HepG2 (cell line): ENCODE data around the gene GLRA1.

Experiments used
- ARNT ChIP-seq: fragments of 450-650 bp; IDR thresholded peaks from 2 replicates; pipeline ENCODE4 v1.6.1; 2017
- CHD2 ChIP-seq: IDR thresholded peaks from 2 replicates; pipeline ENCODE4 v1.6.1; 2011; ENCODE audit warnings: low read depth, low read length, improper control_type of control experiment
- CTCF ChIP-seq: sonication (generic); formaldehyde crosslinking; IDR thresholded peaks from 2 replicates; pipeline ENCODE4 v1.5.0; 2020; ENCODE audit warnings: mild to moderate bottlenecking, missing genetic modification reagents, moderate library complexity
- EP300 ChIP-seq, 3 experiments: sonication (generic) in 1 of 3; formaldehyde crosslinking in 1 of 3; IDR thresholded peaks; 2 replicates each; pipeline versions ENCODE4 v1.5.1 to v1.6.1; 2011 to 2020; ENCODE audit warnings: low read depth in 2 of 3, low read length in 2 of 3, borderline replicate concordance in 1 of 3, improper control_type of control experiment in 1 of 3, mild to moderate bottlenecking in 1 of 3, missing genetic modification reagents in 1 of 3, moderate library complexity in 1 of 3
- GABPA ChIP-seq, 2 experiments: IDR thresholded peaks; 2 replicates each; pipeline ENCODE4 v1.6.1; 2011 to 2016; ENCODE audit warnings: low read depth in 2 of 2, low read length in 1 of 2, missing biosample characterization in 1 of 2, missing genetic modification characterization in 1 of 2
- HNRNPH1 ChIP-seq: fragments of 200-400 bp; formaldehyde crosslinking; optimal IDR thresholded peaks from 2 replicates; pipeline ENCODE3; 2017; ENCODE audit warnings: mild to moderate bottlenecking, low read depth, low read length
- POLR2A ChIP-seq, 2 experiments: IDR thresholded peaks; 2 replicates each; pipeline ENCODE4 v1.6.1; 2011; ENCODE audit warnings: low read depth in 2 of 2, low read length in 2 of 2, mild to moderate bottlenecking in 1 of 2, moderate library complexity in 1 of 2; ENCODE audit not compliant: insufficient read depth in 1 of 2
- PRDM15 ChIP-seq: sonication (generic); formaldehyde crosslinking; IDR thresholded peaks from 2 replicates; pipeline ENCODE4 v1.4.0; 2020; ENCODE audit warnings: missing genetic modification reagents
- SIN3B ChIP-seq: fragments of 150-350 bp; IDR thresholded peaks from 2 replicates; pipeline ENCODE4 v1.6.1; 2014; ENCODE audit warnings: low read length
- SNRNP70 ChIP-seq: fragments of 200-400 bp; formaldehyde crosslinking; IDR thresholded peaks from 2 replicates; pipeline ENCODE4 v1.6.1; 2017; ENCODE audit warnings: mild to moderate bottlenecking, low read depth, low read length, moderate library complexity
- ZBTB49 ChIP-seq: sonication (generic); formaldehyde crosslinking; IDR thresholded peaks from 2 replicates; pipeline ENCODE4 v1.4.0; 2020; ENCODE audit warnings: missing genetic modification reagents, borderline replicate concordance
- ZNF367 ChIP-seq: sonication (generic); formaldehyde crosslinking; IDR thresholded peaks from 2 replicates; pipeline ENCODE4 v1.4.0; 2020; ENCODE audit warnings: missing genetic modification reagents, borderline replicate concordance
- ZSCAN25 ChIP-seq: sonication (generic); formaldehyde crosslinking; IDR thresholded peaks from 2 replicates; pipeline ENCODE4 v1.8.0; 2022; ENCODE audit warnings: mild to moderate bottlenecking, missing genetic modification reagents
- TF ChIP-seq, protein P1 (sequence below): sonication (generic); formaldehyde crosslinking; IDR thresholded peaks from 2 replicates; pipeline ENCODE4 v1.4.0; 2020; ENCODE audit warnings: missing genetic modification reagents

DNA sequence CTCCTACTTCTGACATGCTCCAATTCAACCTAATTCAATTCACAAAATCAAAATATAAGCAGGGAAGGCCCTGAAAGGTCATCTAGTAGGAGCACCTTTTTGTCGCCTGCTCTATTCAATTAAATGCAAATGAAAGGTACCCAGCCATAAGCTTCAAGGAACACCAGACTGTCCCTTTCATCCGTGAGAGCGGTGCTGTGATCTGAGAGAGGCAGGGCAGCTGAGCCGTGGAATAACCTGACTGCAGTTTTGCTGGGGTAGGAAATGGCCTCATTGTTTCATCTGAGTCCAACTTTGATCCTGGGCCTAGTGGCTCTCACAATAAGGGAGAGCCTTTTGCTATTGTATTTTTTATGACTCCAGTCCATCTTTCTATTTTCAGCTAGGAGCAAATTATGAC, 39.8 kb upstream of the GLRA1 start:
- TF ChIP-seq POLR2A (IDR thresholded peaks at IDR 0.05; ENCODE audit: insufficient read depth in 1 of 2, low read depth in 2 of 2, low read length in 2 of 2) (no peak), CTCF (no peak), ZNF367 (CRISPR knock-in tag) (no peak), SNRNP70 (no peak), GABPA (IDR thresholded peaks at IDR 0.05; ENCODE audit: low read depth, low read length) (no peak), GABPA (CRISPR knock-in tag; IDR thresholded peaks at IDR 0.05; ENCODE audit: low read depth) (no peak), ARNT (no peak), CHD2 (no peak), SIN3B (no peak), ZSCAN25 (CRISPR knock-in tag) (no peak), EP300 (IDR thresholded peaks at IDR 0.05; ENCODE audit: low read depth in 2 of 2, low read length in 2 of 2) (no peak), EP300 (CRISPR knock-in tag; IDR thresholded peaks at IDR 0.05; ENCODE audit: borderline replicate concordance) (no peak), HNRNPH1 (no peak), ZBTB49 (CRISPR knock-in tag) (no peak), PRDM15 (no peak)
- TF ChIP-seq, protein P1, sequence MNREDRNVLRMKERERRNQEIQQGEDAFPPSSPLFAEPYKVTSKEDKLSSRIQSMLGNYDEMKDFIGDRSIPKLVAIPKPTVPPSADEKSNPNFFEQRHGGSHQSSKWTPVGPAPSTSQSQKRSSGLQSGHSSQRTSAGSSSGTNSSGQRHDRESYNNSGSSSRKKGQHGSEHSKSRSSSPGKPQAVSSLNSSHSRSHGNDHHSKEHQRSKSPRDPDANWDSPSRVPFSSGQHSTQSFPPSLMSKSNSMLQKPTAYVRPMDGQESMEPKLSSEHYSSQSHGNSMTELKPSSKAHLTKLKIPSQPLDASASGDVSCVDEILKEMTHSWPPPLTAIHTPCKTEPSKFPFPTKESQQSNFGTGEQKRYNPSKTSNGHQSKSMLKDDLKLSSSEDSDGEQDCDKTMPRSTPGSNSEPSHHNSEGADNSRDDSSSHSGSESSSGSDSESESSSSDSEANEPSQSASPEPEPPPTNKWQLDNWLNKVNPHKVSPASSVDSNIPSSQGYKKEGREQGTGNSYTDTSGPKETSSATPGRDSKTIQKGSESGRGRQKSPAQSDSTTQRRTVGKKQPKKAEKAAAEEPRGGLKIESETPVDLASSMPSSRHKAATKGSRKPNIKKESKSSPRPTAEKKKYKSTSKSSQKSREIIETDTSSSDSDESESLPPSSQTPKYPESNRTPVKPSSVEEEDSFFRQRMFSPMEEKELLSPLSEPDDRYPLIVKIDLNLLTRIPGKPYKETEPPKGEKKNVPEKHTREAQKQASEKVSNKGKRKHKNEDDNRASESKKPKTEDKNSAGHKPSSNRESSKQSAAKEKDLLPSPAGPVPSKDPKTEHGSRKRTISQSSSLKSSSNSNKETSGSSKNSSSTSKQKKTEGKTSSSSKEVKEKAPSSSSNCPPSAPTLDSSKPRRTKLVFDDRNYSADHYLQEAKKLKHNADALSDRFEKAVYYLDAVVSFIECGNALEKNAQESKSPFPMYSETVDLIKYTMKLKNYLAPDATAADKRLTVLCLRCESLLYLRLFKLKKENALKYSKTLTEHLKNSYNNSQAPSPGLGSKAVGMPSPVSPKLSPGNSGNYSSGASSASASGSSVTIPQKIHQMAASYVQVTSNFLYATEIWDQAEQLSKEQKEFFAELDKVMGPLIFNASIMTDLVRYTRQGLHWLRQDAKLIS (CRISPR knock-in tag), result no peak
